Endothelial cell of umbilical vein (primary cell): ENCODE measurements around the gene CXADR. TPM values are rescaled to one million over a fixed set of nuclear protein-coding genes. Genes with fewer than 3 reads are reported as not detected.

ENCODE experiments used
- BruUV-seq: library from RNA; stranded (reverse); fragments of 400-500 nt; replicated peaks from 2 replicates; lab custom pipeline; 2021; lab: Mats Ljungman, UMichigan
- CTCF ChIA-PET: fragments of 300-600, 350-600 bp; sonication (Branson Sonifier 250); formaldehyde crosslinking; loops from one replicate; lab custom pipeline; 2021; ENCODE audit warnings: antibody characterized with exemption, inconsistent platforms; lab: Charles Lee
- POLR2A ChIA-PET: fragments of 300-600, 350-600 bp; sonication (Branson Sonifier 250); formaldehyde crosslinking; loops from one replicate; lab custom pipeline; 2021; ENCODE audit warnings: antibody characterized with exemption, inconsistent platforms; lab: Charles Lee
- DNase-seq: peaks from one replicate; pipeline ENCODE4 v3.0.0-alpha.2; 2011; ENCODE audit warnings: low read depth, low spot score
- FAIRE-seq: peaks from 2 replicates; lab custom pipeline; 2011; peaks lifted over from hg19 to GRCh38; lab: Jason Lieb, UNC
- H2AFZ ChIP-seq: 2 replicates; pipeline ENCODE4 v1.6.0; 2012; ENCODE audit warnings: low read depth, low read length, control low read depth, inconsistent platforms
- H3K27ac ChIP-seq: 2 replicates; pipeline ENCODE4 v1.5.1; 2011; ENCODE audit warnings: low read depth, mild to moderate bottlenecking, control low read depth, low read length, moderate library complexity; ENCODE audit not compliant: insufficient read depth
- H3K27me3 ChIP-seq, 2 experiments: 2 replicates each; pipeline versions ENCODE4 v1.6.0 to v1.6.1; 2011; ENCODE audit warnings: low read length in 2 of 2, mixed read lengths in 1 of 2; ENCODE audit not compliant: control insufficient read depth in 2 of 2, insufficient read depth in 2 of 2
- H3K36me3 ChIP-seq, 2 experiments: 2 replicates in 1 of 2; 3 replicates in 1 of 2; pipeline ENCODE4 v1.5.1; 2011; ENCODE audit warnings: low read length in 2 of 2, mild to moderate bottlenecking in 1 of 2, moderate library complexity in 1 of 2; ENCODE audit not compliant: control insufficient read depth in 2 of 2, insufficient read depth in 2 of 2; ENCODE audit errors: extremely low read depth in 1 of 2
- H3K4me1 ChIP-seq: 3 replicates; pipeline ENCODE4 v1.5.1; 2011; ENCODE audit warnings: mild to moderate bottlenecking, low read length; ENCODE audit not compliant: control insufficient read depth, insufficient read depth; ENCODE audit errors: extremely low read depth
- H3K4me2 ChIP-seq: 2 replicates; pipeline ENCODE4 v1.6.1; 2011; ENCODE audit warnings: low read length, control low read depth, mixed read lengths; ENCODE audit not compliant: insufficient read depth
- H3K4me3 ChIP-seq, 3 experiments: fragments of 200-600 bp in 1 of 3; sonication (generic), shearing (Covaris generic) in 1 of 3; replicated peaks in 1 of 3; 2 replicates each; pipeline ENCODE4 v1.5.1; 2011 to 2016; ENCODE audit warnings: control low read depth in 3 of 3, low read length in 3 of 3, mild to moderate bottlenecking in 2 of 3, inconsistent platforms in 1 of 3, low read depth in 1 of 3, moderate library complexity in 1 of 3; ENCODE audit not compliant: insufficient read depth in 1 of 3
- H3K79me2 ChIP-seq: 2 replicates; pipeline ENCODE4 v1.6.0; 2012; ENCODE audit warnings: low read length, inconsistent platforms; ENCODE audit not compliant: control insufficient read depth, insufficient read depth
- H3K9ac ChIP-seq: replicated peaks from 2 replicates; pipeline ENCODE3; 2011; ENCODE audit warnings: low read length, control low read depth; ENCODE audit not compliant: insufficient read depth; ENCODE audit errors: extremely low read depth
- H3K9me1 ChIP-seq: replicated peaks from 3 replicates; pipeline ENCODE4 v1.6.0; 2011; ENCODE audit warnings: mild to moderate bottlenecking, low read length; ENCODE audit not compliant: control insufficient read depth, insufficient read depth; ENCODE audit errors: extremely low read depth
- H3K9me3 ChIP-seq: replicated peaks from 2 replicates; pipeline ENCODE4 v1.5.1; 2012; ENCODE audit warnings: low read length, inconsistent platforms; ENCODE audit not compliant: control insufficient read depth, insufficient read depth
- H4K20me1 ChIP-seq: replicated peaks from 2 replicates; pipeline ENCODE3; 2011; ENCODE audit warnings: mild to moderate bottlenecking, low read length; ENCODE audit not compliant: control insufficient read depth, insufficient read depth; ENCODE audit errors: extremely low read depth
- CTCF ChIP-seq, 2 donors: IDR thresholded peaks; 1 replicate in 1 of 2; 2 replicates in 1 of 2; pipeline ENCODE4 v1.5.1; 2011; ENCODE audit warnings: low read length in 2 of 2, mild to moderate bottlenecking in 2 of 2, moderate library complexity in 2 of 2, control low read depth in 1 of 2, inconsistent platforms in 1 of 2, low read depth in 1 of 2; ENCODE audit not compliant: insufficient read depth in 1 of 2; ENCODE audit errors: extremely low read depth in 1 of 2
- GATA2 ChIP-seq: IDR thresholded peaks from 2 replicates; pipeline ENCODE4 v1.7.0; 2011; ENCODE audit warnings: low read depth, mild to moderate bottlenecking, moderate library complexity, mixed read lengths, low read length; ENCODE audit not compliant: insufficient read length, insufficient read depth
- MAX ChIP-seq: IDR thresholded peaks from 2 replicates; pipeline ENCODE4 v1.6.1; 2011; ENCODE audit not compliant: insufficient read depth, insufficient read length
- POLR2AphosphoS5 ChIP-seq: IDR thresholded peaks from 2 replicates; pipeline ENCODE4 v1.6.1; 2012; ENCODE audit warnings: low read depth, mild to moderate bottlenecking, control low read depth, low read length, moderate library complexity; ENCODE audit not compliant: insufficient read depth
- dilution Hi-C: fragments of 300-500 bp; cut with MboI; formaldehyde crosslinking; loops from one replicate; pipeline ENCODE4 v1.15.0; 2019; ENCODE audit warnings: low sequenced_read_pairs; ENCODE audit not compliant: extremely low pct_ligation_motif_present
- intact Hi-C: fragments of 100-400 bp; cut with micrococcal nuclease; formaldehyde crosslinking; loops from one replicate; pipeline ENCODE4 v1.10.0; 2022
- polyA plus RNA-seq, 4 experiments: library from polyadenylated mRNA; depleted of rRNA in 3 of 4; stranded (reverse) in 3 of 4; unstranded in 1 of 4; fragments of >200 nt; gene quantifications; 2 replicates each; pipeline versions ENCODE4 v1.2.1 to v1.2.3, GENCODE V29; 2011 to 2012; ENCODE audit warnings: missing spikeins in 1 of 4
- total RNA-seq: library from RNA; stranded (reverse); gene quantifications from 2 replicates; pipeline ENCODE4 v1.2.3, GENCODE V29; 2021

Gene CXADR
- total and polyA plus RNA-seq, 2 donors (not counting 3 experiments of a cell fraction or from before 2014, with no cell fraction given), result 3.2 to 12.2 TPM

GRCh38 chr21:17519208-17519738 is 6.4 kb downstream of the CXADR start:
- H3K27me3 ChIP-seq, result no peaks in the 10 kb centered on the region
- H3K27ac ChIP-seq, result no peak overlapping the region
- no peaks in the 10 kb centered on the region for H4K20me1 ChIP-seq
- intact Hi-C loops, result no loop called here
- no TSS peak for BruUV-seq
- ChIA-PET CTCF (interaction anchor here (1.2 kb wide), 3 partner anchors 11 to 132 kb away, joined by 3 to 4 read pairs (median 3); no protein-coding TSS in a partner anchor), POLR2A (no interaction called here)
- H3K9me1 ChIP-seq, result no peaks in the 10 kb centered on the region
- DNase-seq (no peak), FAIRE-seq (no peak)
- H3K9ac ChIP-seq, result no peak overlapping the region
- no peaks in the 10 kb centered on the region for H3K9me3 ChIP-seq
- no peak overlapping the region for H3K4me2 ChIP-seq
- H3K4me1 ChIP-seq, result peaks cover 10% of the 10 kb centered on the region
- TF ChIP-seq MAX (no peak), GATA2 (no peak), POLR2AphosphoS5 (no peak)
- dilution Hi-C loops, result no loop called here
- no peak overlapping the region for H2AFZ ChIP-seq
- no peak overlapping the region for H3K4me3 ChIP-seq
- H3K36me3 ChIP-seq, result no peaks in the 10 kb centered on the region
- H3K79me2 ChIP-seq, result no peaks in the 10 kb centered on the region

DNA sequence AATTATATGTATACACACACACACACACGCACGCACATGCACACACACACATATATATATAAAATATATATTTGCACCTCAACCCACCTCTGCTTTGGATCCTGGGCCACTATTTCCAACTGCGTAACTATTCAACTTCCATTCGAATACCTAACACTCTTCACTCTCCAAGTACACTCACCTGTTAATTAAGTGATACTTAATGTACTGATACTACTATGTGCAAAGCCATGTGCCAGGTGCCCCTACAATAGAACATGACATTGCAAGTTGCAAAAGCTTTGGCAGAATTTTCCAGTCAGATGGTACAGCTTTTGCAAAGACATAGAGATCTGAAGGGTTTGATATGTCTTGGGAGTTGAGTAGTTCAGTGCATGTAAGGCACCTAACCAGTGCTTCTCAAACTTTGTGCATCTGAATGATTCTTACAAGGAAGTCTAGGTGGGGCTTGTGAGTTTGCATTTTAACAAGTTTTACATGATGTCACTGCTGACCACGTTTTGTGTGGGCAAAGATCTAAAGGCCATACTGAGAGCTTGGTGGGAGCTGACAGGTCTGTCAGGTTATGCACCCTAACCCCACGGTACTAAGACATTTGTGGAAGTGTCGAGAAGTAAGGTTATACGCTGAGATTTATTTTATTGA is 7.2 kb downstream of the CXADR start:
- FAIRE-seq, result no peak
- Histone ChIP-seq H3K79me2 (no peaks in the 10 kb centered on the region), H3K36me3 (no peaks in the 10 kb centered on the region), H3K9ac (no peak overlapping the region), H3K4me2 (no peak overlapping the region), H3K4me3 (no peak overlapping the region), H3K9me1 (no peaks in the 10 kb centered on the region), H4K20me1 (no peaks in the 10 kb centered on the region), H3K9me3 (no peaks in the 10 kb centered on the region), H2AFZ (no peak overlapping the region), H3K27me3 (no peaks in the 10 kb centered on the region), H3K27ac (no peak overlapping the region), H3K4me1 (peaks cover 6% of the 10 kb centered on the region)
- BruUV-seq, result no TSS peak
- no peak for DNase-seq
- ChIA-PET CTCF (interaction anchor here (1.0 to 2.0 kb wide), 3 partner anchors 8 to 65 kb away, joined by 4 to 5 read pairs (median 4); partner anchors contain the start of gene CXADR), POLR2A (no interaction called here)
- intact Hi-C loops (no loop called here), dilution Hi-C loops (no loop called here)
- TF ChIP-seq CTCF (IDR thresholded peaks at IDR 0.05; ENCODE audit: extremely low read depth in 1 of 2, insufficient read depth in 1 of 2, low read depth in 1 of 2, low read length in 2 of 2), result no peak
